Sciatic nerve (tissue), 2 donors: Measurements from ENCODE around the gene C5orf52. TPM values are rescaled to one million over a fixed set of nuclear protein-coding genes. Genes with fewer than 3 reads are reported as not detected.
A peak's percentile ranks its signal among the peaks of the same experiment; 100 is the strongest.
"Not testable (repeated sequence)": the region's sequence is repeated elsewhere in the genome, so short reads cannot be mapped to it uniquely, and the experiment has no call there.

Experiments
- ATAC-seq: fragments of 200-7000 bp; cut with Tn5 transposase; one replicate; pipeline ENCODE4 v1.9.1; 2020; ENCODE audit warnings: mild to moderate bottlenecking, moderate library complexity
- DNase-seq: peaks from one replicate; pipeline ENCODE4 v3.0.0-alpha.2; 2020; ENCODE audit warnings: low spot score
- intact Hi-C: fragments of 100-400 bp; cut with DNase I; formaldehyde crosslinking; loops from one replicate; pipeline ENCODE4 v1.14.2; 2022
- total RNA-seq: library from RNA; stranded (reverse); fragmentation: NEBNext Ultra II Directional; extraction: Animal tissue kit (Norgen Biotek cat#: 25700); gene quantifications from one replicate; pipeline ENCODE4 v1.2.1, GENCODE V29; 2021
- donor health status: DM: no; HTN: no; CAD: no.
- donor health status: DM: no; HTN: no; CAD: no.

C5orf52 gene
- total RNA-seq, 1 donor from 2014 or later = not detected

GRCh38 chr5:157713830-157714595, 42.7 kb downstream of the C5orf52 start:
- ATAC-seq (no peak), DNase-seq (no peak)
- intact Hi-C loops = loop anchor here (10.0 kb wide), 1 partner anchor 269 kb away; no protein-coding TSS in a partner anchor

GRCh38 chr5:157714596-157714864, 43.2 kb downstream of the C5orf52 start:
- intact Hi-C loops = loop anchor here (10.0 kb wide), 1 partner anchor 270 kb away; no protein-coding TSS in a partner anchor
- ATAC-seq = no peak

DNA sequence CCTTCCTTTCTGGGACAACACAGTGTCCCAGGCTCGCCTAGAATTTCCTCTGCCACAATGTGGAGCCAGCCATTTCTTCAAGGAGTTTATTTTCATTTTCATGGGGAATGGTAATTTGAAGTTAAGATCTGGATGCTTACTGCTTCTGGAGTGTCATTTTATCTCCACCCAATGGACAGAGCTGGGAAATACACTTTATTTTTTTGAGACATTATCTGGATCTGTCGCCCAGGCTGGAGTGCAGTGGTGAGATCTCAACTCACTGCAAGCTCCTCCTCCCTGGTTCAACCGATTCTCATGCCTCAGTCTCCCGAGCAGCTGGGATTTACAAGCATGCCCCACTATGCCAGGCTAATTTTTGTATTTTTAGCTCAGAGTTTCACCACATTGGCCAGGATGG, 47.2 kb downstream of the C5orf52 start:
- ATAC-seq = peak; percentile 95
- intact Hi-C loops = loop anchor here (10.0 kb wide), 1 partner anchor 274 kb away; no protein-coding TSS in a partner anchor
- no peak for DNase-seq

More at GRCh38 chr5:157714596-157714864, 43.2 kb downstream of the C5orf52 start:
- DNase-seq = no peak

DNA sequence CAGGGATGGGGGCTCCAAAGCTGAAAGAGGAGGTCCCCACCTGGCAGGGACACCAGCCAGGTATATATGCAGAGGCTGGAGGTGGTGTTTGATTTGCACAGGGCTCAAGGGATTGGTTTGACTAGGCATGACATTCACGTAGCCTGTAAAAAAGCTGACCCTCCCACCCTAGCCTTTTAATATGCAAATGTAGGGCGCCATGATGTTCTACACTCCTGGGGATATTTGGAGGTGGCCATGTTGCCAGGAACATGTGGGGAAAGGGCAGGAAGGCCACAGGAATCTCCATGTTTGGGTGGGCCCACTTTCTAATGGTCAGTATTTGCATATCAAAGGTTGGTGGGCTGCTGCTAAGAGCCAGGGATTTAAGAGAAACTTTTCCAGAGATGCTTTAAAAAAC, 47.9 kb downstream of the C5orf52 start:
- no peak for DNase-seq
- intact Hi-C loops = loop anchor here (10.0 kb wide), 1 partner anchor 274 kb away; no protein-coding TSS in a partner anchor
- ATAC-seq = no peak

DNA sequence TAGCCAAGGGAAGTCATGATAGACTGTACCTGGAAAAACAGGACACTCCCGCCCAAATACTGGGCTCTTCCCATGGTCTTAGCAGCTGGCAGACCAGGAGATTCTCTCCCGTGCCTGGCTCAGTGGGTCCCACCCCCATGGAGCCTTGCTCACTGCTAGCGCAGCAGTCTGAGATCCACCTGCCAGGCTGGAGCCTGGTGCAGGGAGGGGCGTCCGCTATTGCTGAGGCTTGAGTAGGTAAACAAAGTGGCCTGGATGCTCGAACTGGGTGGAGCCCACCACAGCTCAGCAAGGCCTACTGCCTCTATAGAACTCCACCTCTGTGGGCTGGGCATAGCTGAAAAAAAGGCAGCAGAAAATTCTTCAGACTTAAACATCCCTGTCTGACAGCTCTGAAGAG, 49.8 kb downstream of the C5orf52 start:
- intact Hi-C loops = no loop called here
- DNase-seq (no peak), ATAC-seq (no peak)

DNA sequence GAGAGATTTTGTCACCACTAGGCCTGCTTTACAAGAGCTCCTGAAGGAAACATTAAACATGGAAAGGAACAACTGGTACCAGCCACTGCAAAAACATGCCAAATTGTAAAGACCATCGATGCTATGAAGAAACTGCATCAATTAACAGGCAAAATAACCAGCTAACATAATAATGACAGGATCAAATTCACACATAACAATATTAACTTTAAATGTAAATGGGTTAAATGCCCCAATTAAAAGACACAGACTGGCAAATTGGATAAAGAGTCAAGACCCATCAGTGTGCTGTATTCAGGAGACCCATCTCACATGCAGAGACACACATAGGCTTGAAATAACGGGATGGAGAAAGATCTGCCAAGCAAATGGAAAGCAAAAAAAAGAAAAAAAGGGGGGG, 51.6 kb downstream of the C5orf52 start:
- intact Hi-C loops, DNase-seq, ATAC-seq: not testable (repeated sequence)

- ATAC-seq, intact Hi-C loops, DNase-seq: not testable (repeated sequence)
Observed at GRCh38 chr5:157726607-157727006, 55.3 kb downstream of the C5orf52 start.

- ATAC-seq, intact Hi-C loops, DNase-seq: not testable (repeated sequence)
Observed at GRCh38 chr5:157727858-157728257, 56.5 kb downstream of the C5orf52 start.

Other genes starting within 250 kb of the C5orf52 start
- 0.36 TPM for gene NIPAL4, start 211.3 kb upstream of the C5orf52 start, total RNA-seq
- gene ADAM19, start 95.8 kb upstream of the C5orf52 start, total RNA-seq = 23.0 TPM
- 0.13 TPM for gene SOX30, start 19.1 kb upstream of the C5orf52 start, total RNA-seq
- gene THG1L, start 59.9 kb downstream of the C5orf52 start, total RNA-seq = 5.8 TPM
- 3.4 TPM for gene LSM11, start 72.2 kb downstream of the C5orf52 start, total RNA-seq
- gene CLINT1, start 187.6 kb downstream of the C5orf52 start, total RNA-seq = 52.9 TPM